HG02973 (cell line): ENCODE data around the gene MDC1.
A peak's percentile ranks its signal among the peaks of the same experiment; 100 is the strongest.
"Not testable (repeated sequence)": the region's sequence is repeated elsewhere in the genome, so short reads cannot be mapped to it uniquely, and the experiment has no call there.

Experiments used
- ATAC-seq: cut with Tn5 transposase; IDR thresholded peaks from one replicate; pipeline ENCODE4 v1.9.1; 2021; ENCODE audit warnings: moderate library complexity; ENCODE audit not compliant: unreplicated experiment

The MDC1 gene, protein sequence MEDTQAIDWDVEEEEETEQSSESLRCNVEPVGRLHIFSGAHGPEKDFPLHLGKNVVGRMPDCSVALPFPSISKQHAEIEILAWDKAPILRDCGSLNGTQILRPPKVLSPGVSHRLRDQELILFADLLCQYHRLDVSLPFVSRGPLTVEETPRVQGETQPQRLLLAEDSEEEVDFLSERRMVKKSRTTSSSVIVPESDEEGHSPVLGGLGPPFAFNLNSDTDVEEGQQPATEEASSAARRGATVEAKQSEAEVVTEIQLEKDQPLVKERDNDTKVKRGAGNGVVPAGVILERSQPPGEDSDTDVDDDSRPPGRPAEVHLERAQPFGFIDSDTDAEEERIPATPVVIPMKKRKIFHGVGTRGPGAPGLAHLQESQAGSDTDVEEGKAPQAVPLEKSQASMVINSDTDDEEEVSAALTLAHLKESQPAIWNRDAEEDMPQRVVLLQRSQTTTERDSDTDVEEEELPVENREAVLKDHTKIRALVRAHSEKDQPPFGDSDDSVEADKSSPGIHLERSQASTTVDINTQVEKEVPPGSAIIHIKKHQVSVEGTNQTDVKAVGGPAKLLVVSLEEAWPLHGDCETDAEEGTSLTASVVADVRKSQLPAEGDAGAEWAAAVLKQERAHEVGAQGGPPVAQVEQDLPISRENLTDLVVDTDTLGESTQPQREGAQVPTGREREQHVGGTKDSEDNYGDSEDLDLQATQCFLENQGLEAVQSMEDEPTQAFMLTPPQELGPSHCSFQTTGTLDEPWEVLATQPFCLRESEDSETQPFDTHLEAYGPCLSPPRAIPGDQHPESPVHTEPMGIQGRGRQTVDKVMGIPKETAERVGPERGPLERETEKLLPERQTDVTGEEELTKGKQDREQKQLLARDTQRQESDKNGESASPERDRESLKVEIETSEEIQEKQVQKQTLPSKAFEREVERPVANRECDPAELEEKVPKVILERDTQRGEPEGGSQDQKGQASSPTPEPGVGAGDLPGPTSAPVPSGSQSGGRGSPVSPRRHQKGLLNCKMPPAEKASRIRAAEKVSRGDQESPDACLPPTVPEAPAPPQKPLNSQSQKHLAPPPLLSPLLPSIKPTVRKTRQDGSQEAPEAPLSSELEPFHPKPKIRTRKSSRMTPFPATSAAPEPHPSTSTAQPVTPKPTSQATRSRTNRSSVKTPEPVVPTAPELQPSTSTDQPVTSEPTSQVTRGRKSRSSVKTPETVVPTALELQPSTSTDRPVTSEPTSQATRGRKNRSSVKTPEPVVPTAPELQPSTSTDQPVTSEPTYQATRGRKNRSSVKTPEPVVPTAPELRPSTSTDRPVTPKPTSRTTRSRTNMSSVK (N-terminal part only)

DNA sequence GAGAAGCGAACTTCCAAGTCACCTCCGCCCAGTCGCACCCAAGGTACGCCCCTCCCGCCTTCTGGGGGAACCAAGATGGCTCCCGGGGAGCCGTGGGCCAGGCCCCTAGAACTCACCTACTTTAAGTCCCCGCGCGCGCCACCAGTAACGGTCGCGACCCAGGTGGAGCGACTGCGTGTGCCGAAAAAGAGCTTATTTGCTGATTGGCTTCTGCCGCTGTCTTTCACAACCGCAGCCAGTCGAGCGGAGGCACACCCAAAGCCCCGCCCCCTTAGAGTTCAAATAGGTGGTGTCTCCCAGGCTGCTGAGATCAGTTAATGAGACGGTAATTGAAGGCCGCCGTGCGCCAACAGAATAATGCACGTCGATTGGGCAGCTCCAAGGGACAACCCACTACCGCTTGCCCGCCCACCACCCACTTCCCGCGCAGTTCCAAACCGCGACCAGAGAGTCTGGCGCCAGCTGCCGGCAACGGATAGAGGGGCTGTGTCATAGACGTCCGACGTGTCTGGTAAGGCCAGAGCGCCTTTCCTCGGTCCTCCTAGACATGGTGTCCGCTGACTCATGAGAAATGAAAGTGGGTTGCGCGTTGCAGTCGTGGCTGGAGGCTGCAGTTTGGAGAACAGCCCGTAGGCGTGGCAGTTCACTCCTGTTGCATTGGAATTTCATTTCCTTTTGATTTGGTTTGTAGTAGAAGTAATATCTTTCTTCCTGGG is at the start of gene MDC1:
TSS of gene MDC1 (minus strand) at position 153 of the 716 bp plus-strand sequence. CDS start 2,106 bp downstream, outside the sequence.
- ATAC-seq: peak; percentile 55

DNA sequence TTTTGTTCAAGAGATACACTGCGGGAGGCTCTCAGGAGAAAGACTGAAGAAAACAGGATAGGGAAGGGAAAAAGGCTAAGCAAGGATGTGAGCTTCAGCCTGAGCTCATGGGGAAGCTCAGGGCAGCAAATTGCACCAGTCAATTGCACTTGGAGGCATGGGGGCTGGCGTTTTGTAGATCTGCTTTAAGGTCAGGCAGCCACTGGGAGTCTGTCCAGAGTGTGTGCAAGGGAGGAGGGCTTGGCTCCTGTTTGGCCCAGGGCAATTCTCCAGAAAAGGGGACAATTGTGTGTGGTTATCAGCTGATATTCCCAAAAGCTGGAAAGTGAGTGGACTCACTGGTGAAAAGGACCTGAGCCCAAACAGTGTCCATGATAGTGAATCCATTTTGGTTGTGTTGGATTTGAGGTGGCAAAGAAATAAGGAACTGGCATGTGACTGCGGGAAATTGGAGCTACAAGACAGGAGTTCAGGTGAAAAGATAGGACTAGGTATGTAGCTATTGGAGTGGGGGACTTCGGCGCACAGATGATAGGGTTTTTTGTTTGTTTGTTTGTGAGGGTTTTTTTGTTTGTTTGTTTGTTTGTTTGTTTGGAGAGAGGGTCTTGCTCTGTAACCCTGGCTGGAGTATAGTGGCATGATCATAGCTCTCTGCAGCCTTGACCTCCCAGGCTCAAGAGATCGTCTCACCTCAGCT is 49.5 kb upstream of the MDC1 start:
- ATAC-seq: no peak

DNA sequence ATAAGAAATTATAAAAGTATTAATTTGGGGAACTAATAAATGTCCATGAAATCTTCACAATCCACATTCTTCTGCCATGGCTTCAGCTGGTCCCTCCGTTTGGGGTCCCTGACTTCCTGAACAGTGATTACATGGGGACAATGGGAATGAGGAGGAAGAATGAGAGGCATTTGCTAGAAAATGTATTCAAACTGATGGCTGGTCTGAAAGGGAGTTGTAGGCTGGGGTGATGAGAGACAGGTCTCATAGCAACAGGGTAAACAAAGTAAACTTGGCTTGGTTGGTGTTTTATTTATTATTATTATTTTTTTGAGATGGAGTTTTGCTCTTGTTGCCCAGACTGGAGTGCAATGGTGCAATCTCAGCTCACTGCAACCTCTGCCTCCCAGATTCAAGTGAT is 48.4 kb upstream of the MDC1 start:
- not testable (repeated sequence) for ATAC-seq

DNA sequence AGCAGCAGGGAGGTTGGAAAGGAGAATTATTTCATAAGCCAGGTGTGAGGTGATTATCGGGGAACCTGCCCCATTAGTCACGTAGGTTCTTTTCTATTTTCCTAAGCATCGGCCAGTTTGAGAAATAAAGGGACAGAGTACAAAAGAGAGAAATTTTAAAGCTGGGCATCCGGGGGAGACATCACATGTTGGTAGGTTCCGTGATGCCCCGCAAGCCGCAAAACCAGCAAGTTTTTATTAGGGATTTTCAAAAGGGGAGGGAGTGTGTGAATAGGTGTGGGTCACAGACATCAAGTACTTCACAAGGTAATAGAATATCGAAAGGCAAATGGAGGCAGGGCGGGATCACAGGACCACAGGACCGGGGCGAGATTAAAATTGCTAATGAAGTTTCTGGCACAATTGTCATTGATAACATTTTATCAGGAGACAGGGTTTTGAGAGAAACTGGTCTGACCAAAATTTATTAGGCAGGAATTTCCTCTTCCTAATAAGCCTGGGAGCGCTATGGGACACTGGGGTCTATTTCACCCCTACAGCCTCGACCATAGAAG is 47.5 kb upstream of the MDC1 start:
- ATAC-seq: not testable (repeated sequence)

DNA sequence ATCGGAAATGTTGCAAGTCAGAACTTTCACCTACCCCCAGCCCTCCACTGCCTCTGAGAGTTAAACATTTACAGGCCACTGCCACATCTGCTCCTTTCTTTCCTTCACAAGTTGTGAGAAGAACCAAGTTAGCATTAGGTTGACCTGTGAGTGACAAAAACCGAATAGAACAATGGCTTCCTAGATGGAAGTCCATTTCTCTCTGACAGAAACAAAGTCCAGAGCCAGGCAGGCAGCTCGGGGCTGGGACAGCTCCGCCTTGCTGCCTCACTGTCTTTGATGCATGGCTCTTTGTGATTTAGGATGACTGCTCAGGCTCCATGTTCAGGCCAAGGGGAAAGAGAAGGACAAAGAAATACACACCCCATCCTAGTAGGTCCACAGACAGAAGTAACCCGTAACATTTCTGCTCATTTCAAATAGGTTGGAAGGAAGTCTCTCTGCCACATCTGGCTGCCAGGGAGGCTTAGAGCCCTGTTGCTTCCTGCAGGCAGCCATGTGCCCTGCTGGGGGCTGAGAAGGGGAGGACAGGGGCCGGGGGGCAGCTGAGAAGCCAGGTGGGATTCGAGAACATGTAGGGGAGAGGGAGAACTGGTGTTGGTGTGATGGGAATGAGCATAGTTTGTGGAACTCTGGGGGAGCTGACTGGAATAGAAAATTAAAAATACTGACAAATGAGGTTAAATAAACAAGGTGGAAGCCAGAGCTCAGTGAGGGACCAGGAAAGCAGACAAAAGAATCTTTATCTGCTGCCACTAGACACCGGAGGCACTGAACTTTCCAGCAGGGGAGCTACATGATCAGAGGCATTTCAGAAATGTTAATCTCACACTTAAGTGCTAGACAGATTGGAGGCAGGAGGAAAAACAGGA is 46.8 kb upstream of the MDC1 start:
- ATAC-seq: no peak

DNA sequence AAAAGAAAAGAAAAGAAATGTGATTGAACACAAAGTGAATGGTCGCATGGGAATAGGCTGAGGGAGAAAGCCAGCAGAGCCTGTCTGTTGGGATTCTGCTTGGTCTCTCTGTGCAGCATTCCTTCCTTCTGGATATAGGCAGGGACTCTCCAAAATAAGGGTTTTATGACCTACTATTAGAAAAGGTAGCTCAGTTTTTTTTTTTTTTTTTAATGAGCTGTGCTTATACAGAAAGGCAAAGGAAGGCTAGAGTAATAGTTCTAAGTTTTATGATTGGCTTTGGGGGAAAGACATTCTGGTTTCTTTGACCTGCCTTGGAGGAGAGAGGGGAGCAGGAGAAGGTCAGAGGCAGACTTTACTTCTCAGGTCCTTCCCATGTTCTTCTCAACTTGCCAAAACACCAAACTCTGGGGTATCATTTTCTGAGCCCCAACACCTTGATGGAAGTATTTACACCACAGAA is 46.1 kb upstream of the MDC1 start:
- no peak for ATAC-seq

DNA sequence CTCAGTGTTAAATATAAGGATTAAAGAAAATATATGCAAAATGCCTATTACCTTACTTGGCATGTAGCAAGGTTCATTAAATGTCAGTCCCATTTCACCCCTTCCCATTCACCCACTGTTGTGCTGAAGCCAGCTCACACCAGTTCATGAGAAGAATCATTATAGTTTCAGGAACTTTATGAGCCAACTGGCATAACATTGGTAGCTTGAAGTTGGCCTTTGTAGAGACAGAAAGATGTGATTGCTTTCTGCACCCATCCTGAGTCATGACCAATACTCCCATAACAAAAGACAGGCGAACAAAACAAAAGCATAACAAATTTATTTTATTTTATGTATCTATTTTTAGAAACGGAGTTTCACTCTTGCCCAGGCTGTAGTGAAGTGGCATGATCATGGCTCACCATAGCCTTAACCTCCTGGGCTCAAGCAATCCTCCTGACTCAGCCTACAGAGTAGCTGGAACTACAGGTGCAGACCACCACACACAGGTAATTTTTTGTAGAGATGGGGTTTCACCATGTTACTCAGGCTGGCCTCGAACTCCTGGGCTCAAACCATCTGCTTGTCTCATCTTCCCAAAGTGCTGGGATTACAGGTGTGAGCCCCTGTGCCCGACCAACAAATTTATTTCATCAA is 44.8 kb upstream of the MDC1 start:
- ATAC-seq: no peak

DNA sequence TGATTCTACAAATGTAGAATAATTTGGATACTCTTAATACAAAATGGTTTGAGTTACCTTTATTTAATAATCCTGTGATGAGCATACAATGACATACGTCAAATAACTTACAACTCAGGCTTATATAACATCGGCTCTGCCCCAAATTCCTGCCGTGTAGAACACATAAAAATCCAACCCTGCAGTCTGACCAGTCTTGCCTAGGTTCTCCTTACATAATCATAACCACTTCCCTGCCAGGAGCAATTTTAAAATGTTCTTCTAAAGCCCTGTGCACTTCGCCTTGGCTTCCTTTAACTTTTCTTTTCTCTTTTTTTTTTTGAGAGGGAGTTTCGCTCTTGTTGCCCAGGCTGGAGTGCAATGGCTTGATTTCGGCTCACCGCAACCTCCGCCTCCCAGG is 43.5 kb upstream of the MDC1 start:
- no peak for ATAC-seq

DNA sequence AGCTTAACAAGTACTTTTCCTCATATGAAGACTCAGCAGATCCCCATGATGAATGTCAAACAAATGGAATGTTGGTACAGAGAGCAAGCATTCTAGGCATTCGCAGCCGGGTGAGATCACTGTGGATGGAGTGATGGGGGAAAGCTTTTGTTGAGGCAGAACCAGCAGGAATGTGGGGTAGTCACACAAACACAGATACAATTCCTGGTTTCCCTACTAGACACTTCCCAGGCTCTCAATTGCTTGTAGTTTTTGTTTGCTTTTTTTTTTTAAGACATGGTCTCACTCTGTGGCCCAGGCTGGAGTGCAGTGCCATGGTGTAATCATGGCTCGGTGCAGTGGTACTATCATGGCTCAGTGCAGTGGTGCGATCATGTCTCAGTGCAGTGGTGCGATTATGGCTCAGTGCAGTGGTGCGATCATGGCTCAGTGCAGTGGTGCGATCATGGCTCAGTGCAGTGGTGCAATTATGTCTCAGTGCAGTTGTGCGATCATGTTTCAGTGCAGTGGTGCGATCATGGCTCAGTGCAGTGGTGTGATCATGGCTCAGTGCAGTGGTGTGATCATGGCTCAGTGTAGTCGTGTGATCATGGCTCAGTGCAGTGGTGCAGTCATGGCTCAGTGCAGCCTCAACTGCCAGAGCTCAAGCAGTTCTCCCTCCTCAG is 42.6 kb upstream of the MDC1 start:
- ATAC-seq: no peak

DNA sequence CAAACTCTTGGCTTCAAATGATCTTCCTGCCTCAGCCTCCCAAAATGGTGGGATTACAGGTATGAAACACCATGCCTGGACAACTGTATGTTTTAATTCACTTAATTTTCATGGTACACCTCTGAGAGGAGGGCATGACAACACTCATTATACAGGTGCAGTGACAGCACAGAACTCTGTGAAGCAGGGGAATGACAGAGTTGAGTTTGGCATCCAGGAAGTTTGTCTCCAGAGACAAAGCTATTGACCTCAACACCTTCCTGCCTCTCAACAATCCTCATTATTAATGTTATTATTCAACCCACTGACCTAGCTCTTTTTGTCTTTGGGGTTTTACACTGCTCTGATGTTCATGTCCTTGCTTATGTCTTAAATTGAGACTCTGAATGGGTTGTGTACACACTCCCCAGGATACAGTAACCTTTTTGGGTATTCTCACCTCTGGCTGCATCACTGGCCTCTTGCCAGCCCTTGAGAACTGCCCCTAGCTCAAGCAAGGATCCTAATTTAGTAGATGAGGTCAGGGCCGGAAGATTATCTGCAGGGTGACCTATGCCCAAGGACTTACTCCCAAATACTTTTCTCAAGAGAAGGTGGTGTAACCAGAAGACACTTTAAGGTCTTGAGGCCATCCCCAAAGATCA is 40.3 kb upstream of the MDC1 start:
- ATAC-seq: no peak

DNA sequence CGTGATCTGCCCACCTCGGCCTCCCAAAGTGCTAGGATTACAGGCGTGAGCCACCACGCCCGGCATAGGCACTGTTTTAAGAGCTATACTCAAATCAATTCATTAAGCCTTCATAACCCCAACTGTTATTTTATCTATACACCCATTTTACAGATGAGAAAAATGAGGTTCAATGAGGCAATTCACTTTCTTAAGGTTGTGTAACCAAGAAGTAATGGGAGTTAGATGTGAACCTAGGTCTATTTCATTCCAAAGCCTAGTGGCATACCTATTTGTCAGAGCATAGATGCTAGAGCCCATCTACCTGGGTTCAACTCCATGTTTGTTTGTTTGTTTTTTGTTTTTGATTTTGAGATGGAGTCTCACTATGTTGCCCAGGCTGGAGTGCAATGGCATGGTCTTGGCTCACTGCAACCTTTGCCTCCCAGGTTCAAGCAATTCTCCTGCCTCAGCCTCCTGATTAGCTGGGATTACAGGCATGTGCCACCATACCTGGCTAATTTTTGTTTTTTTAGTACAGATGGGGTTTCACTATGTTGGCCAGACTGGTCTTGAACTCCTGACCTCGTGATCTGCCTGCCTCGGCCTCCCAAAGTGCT is 39.4 kb upstream of the MDC1 start:
- not testable (repeated sequence) for ATAC-seq

DNA sequence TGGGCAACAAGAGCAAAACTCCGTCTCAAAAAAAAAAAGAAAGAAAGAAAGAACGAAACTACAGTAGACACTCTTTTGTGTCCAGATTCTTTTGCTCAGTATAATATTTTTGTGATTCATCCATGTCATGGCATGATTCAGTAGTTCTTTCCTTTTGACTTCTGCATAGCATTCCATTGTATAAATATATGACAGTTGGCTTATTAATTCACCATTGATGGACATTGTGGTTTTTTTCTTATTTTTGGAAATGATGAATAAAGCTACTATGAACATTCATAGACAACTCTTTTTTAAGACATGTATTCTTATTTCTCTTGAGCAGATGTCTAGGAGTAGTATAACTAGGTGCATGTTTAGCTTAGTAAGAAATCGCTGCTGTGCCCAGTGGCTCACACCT is 37.5 kb upstream of the MDC1 start:
- ATAC-seq: no peak

DNA sequence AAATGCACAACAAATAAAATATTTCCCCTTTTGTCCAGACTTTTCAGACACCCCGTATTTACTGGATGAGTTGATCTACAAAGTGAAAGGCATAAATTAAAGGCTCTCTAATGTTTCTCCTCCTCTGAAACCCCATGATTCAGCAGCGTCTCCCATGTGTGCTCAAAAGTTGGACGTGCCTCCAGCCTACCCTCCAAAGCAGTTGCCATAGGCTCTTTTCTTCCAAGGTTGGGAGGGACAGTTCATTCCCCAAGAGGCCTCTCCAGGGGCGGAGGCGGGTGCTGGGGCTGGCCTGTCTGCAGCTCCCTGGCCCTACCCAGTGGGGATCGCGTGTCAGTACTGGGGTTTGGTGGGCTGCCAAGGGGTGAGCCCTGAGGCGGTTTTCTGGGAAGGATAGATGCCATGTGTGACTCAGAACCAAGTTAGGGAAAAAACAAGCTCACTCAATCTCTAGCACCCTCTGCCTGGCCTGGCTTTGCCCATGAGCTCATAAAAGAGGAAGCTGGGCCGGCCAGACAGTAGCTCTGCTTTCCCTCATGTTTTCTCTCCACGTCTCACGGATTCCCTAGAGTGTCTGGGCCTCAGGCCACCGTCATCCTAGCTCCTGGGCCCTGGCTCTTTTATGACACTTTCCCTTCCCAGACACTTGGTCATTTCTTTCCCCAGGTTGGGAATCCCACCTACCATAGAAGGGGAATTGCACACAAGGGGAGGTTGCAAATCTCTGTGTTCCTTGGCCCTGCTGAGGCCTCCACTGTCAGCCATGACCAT is 35.3 kb upstream of the MDC1 start:
- ATAC-seq: no peak

DNA sequence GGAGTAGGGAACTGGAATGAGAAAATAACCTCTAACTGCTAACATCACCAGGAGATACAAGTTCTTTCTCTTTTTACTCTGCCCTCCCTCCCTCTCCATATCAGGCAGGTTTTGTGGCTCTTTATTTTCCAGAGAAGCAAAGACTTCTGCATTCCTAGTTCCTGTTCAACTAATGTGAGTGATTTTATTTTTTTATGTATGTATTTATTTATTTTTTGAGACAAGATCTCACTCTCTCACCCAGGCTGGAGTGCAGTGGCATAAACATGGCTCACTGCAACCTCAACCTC is 33.2 kb upstream of the MDC1 start:
- no peak for ATAC-seq

DNA sequence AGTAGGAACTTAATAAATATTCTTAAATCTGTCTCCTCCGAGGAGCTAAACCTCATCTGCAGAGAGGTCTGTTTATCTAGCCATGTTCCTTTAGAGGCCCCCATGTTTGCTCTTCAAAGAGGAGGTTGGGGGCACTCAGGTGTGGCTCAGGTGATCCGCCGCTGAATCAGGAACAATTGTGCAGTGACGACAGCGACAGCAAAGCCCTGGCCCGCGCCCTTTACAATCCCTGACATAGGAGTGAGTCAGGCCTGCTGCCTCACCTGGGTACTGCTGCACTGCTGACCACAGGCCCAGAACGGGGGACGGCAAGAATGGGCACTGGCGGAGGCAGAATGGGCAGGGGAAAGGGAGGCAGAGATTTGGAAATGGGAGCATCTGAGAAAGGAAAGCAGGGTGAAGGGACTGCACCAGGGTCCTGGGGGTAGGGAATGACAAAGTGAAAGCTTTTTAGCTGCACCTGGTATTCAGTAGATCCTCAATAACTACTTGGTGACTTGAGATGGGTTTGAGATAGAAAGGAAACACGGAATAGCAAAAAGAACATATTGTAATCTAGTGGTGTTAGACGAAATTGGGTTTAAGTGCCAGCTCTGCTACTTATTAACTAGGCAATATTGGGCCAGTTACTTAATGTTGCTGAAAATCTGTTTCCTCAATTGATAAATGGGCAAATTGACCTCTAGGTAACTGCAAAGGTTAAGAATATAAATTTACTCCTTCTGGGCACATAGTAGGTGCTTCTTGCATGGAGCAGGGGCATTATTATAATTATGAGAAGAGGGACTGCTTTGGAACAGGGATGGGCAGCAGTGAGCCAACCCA is 32.7 kb upstream of the MDC1 start:
- ATAC-seq: no peak
